CD14-positive monocyte (primary cell): ENCODE measurements around the gene SLC52A3. TPM values are rescaled to one million over a fixed set of nuclear protein-coding genes. Genes with fewer than 3 reads are reported as not detected.

Experiments used
- DNase-seq, 3 donors: peaks; one replicate each; pipeline ENCODE4 v3.0.0-alpha.2; 2011 to 2022
- H2AFZ ChIP-seq: 2 replicates; pipeline ENCODE4 v1.6.0; 2012; ENCODE audit warnings: mild to moderate bottlenecking, low read depth, low read length, inconsistent platforms; ENCODE audit not compliant: insufficient read depth, poor library complexity, severe bottlenecking
- H3K27ac ChIP-seq, 2 donors: 1 replicate in 1 of 2; 2 replicates in 1 of 2; pipeline ENCODE4 v1.5.1; 2012 to 2013; ENCODE audit warnings: low read length in 2 of 2, control low read depth in 1 of 2, inconsistent platforms in 1 of 2, low read depth in 1 of 2, mild to moderate bottlenecking in 1 of 2
- H3K27me3 ChIP-seq, 2 donors: one replicate each; pipeline versions ENCODE4 v1.6.0 to v1.6.1; 2011 to 2013; ENCODE audit warnings: low read length in 2 of 2; ENCODE audit not compliant: control insufficient read depth in 2 of 2, insufficient read depth in 2 of 2
- H3K36me3 ChIP-seq, 2 donors: replicated peaks in 1 of 2; 1 replicate in 1 of 2; 2 replicates in 1 of 2; pipeline versions ENCODE4 v1.5.1 to v1.6.1; 2012 to 2013; ENCODE audit warnings: low read length in 2 of 2, control low read depth in 1 of 2, inconsistent platforms in 1 of 2, mild to moderate bottlenecking in 1 of 2; ENCODE audit not compliant: insufficient read depth in 2 of 2, control insufficient read depth in 1 of 2
- H3K4me1 ChIP-seq, 2 donors: 1 replicate in 1 of 2; 2 replicates in 1 of 2; pipeline versions ENCODE4 v1.5.1 to v1.6.1; 2012 to 2013; ENCODE audit warnings: low read length in 2 of 2, control low read depth in 1 of 2, inconsistent platforms in 1 of 2, mild to moderate bottlenecking in 1 of 2, moderate library complexity in 1 of 2; ENCODE audit not compliant: insufficient read depth in 2 of 2, control insufficient read depth in 1 of 2
- H3K4me2 ChIP-seq: replicated peaks from 2 replicates; pipeline ENCODE3; 2012; ENCODE audit warnings: low read length, moderate library complexity, mild to moderate bottlenecking; ENCODE audit not compliant: poor library complexity, severe bottlenecking; ENCODE audit errors: extremely low read depth
- H3K4me3 ChIP-seq, 3 experiments: fragments of 200-600 bp in 1 of 3; sonication (generic) in 1 of 3; replicated peaks in 1 of 3; 1 replicate in 2 of 3; 2 replicates in 1 of 3; pipeline ENCODE4 v1.5.1; 2011 to 2013; ENCODE audit warnings: low read length in 3 of 3, mild to moderate bottlenecking in 3 of 3, control low read depth in 2 of 3, low read depth in 2 of 3, inconsistent platforms in 1 of 3, moderate library complexity in 1 of 3
- H3K79me2 ChIP-seq: 2 replicates; pipeline ENCODE4 v1.6.0; 2012; ENCODE audit warnings: mild to moderate bottlenecking, control low read depth, inconsistent platforms, low read length, moderate library complexity; ENCODE audit not compliant: insufficient read depth
- H3K9ac ChIP-seq: 2 replicates; pipeline ENCODE4 v1.6.0; 2017; ENCODE audit warnings: low read length, mild to moderate bottlenecking; ENCODE audit not compliant: insufficient read depth, poor library complexity, severe bottlenecking
- H3K9me3 ChIP-seq, 2 donors: replicated peaks in 1 of 2; 1 replicate in 1 of 2; 2 replicates in 1 of 2; pipeline versions ENCODE4 v1.5.1 to v1.6.1; 2012 to 2013; ENCODE audit warnings: low read length in 2 of 2, control low read depth in 1 of 2; ENCODE audit not compliant: control insufficient read depth in 1 of 2, insufficient read depth in 1 of 2
- H4K20me1 ChIP-seq: 2 replicates; pipeline ENCODE4 v1.6.0; 2012; ENCODE audit warnings: mild to moderate bottlenecking, low read length, control low read depth, moderate library complexity; ENCODE audit not compliant: insufficient read depth
- H3K27ac Mint-ChIP-seq, 7 donors: one replicate each; pipeline ENCODE4 v1.8.0; 2020; ENCODE audit warnings: mild to moderate bottlenecking in 7 of 7, mixed read lengths in 7 of 7, moderate library complexity in 6 of 7, inconsistent platforms in 2 of 7
- H3K27me3 Mint-ChIP-seq, 3 donors: one replicate each; pipeline ENCODE4 v1.8.0; 2021 to 2022; ENCODE audit warnings: low read depth in 3 of 3, mild to moderate bottlenecking in 3 of 3, mixed read lengths in 3 of 3, moderate library complexity in 3 of 3, inconsistent platforms in 1 of 3
- H3K36me3 Mint-ChIP-seq, 2 donors: one replicate each; pipeline ENCODE4 v1.8.0; 2020; ENCODE audit warnings: mixed read lengths in 2 of 2, inconsistent platforms in 1 of 2, mild to moderate bottlenecking in 1 of 2
- H3K4me1 Mint-ChIP-seq: one replicate; pipeline ENCODE4 v1.8.0; 2020; ENCODE audit warnings: mild to moderate bottlenecking, mixed read lengths
- H3K4me3 Mint-ChIP-seq, 2 donors: one replicate each; pipeline ENCODE4 v1.8.0; 2020; ENCODE audit warnings: mild to moderate bottlenecking in 2 of 2, mixed read lengths in 2 of 2, moderate library complexity in 1 of 2
- H3K9me3 Mint-ChIP-seq, 7 donors: one replicate each; pipeline ENCODE4 v1.8.0; 2020 to 2022; ENCODE audit warnings: mixed read lengths in 7 of 7, mild to moderate bottlenecking in 6 of 7, moderate library complexity in 6 of 7, inconsistent platforms in 2 of 7
- CTCF ChIP-seq: fragments of 200-600 bp; IDR thresholded peaks from one replicate; pipeline ENCODE4 v1.8.0; 2022; ENCODE audit warnings: antibody characterized with exemption, mild to moderate bottlenecking
- WGBS: methylation state at CpG from one replicate; pipeline ENCODE4 v1.1.5; 2013; ENCODE audit warnings: missing lambda C conversion rate; ENCODE audit not compliant: insufficient coverage; 5-methylcytosine and 5-hydroxymethylcytosine counted together
- intact Hi-C, 2 donors: fragments of 100-400 bp; cut with micrococcal nuclease; formaldehyde crosslinking; loops; one replicate each; pipeline versions ENCODE4 v1.15.0 to v1.15.1; 2023
- polyA plus RNA-seq, 3 donors: library from polyadenylated mRNA; depleted of rRNA in 1 of 3; unstranded in 2 of 3; stranded (reverse) in 1 of 3; fragments of 300-500 nt in 2 of 3; fragments of >200 nt in 1 of 3; fragmentation: Illumina TruSeq in 2 of 3; gene quantifications; 1 replicate in 2 of 3; 2 replicates in 1 of 3; pipeline ENCODE4 v1.2.3, GENCODE V29; 2012 to 2021

SLC52A3 gene
- polyA plus RNA-seq, 3 donors = not detected

GRCh38 chr20:771741-772464 lies 3.6 kb upstream of the SLC52A3 start:
- intact Hi-C loops = no loop called here
- Histone ChIP-seq H3K27ac (no peak overlapping the region), H3K79me2 (no peaks in the 10 kb centered on the region), H3K36me3 (no peaks in the 10 kb centered on the region), H2AFZ (no peak overlapping the region), H3K4me1 (no peaks in the 10 kb centered on the region), H3K4me3 (no peak overlapping the region), H3K27me3 (no peaks in the 10 kb centered on the region), H4K20me1 (no peaks in the 10 kb centered on the region), H3K9ac (no peak overlapping the region), H3K9me3 (no peaks in the 10 kb centered on the region), H3K4me2 (no peak overlapping the region)
- H3K27me3 Mint-ChIP-seq = peaks cover 5 to 22% (median 6%) of the 10 kb centered on the region in 3 donors
- H3K4me3 Mint-ChIP-seq = no peak overlapping the region
- 80% methylated on average over 4 of the region's 9 CpGs for WGBS
- no peaks in the 10 kb centered on the region for H3K4me1 Mint-ChIP-seq
- peaks cover 0 to 4% (median 3%) of the 10 kb centered on the region in 7 donors for H3K9me3 Mint-ChIP-seq
- no peak for TF ChIP-seq CTCF
- no peak overlapping the region for H3K27ac Mint-ChIP-seq
- H3K36me3 Mint-ChIP-seq = no peaks in the 10 kb centered on the region
- DNase-seq = no peak

DNA sequence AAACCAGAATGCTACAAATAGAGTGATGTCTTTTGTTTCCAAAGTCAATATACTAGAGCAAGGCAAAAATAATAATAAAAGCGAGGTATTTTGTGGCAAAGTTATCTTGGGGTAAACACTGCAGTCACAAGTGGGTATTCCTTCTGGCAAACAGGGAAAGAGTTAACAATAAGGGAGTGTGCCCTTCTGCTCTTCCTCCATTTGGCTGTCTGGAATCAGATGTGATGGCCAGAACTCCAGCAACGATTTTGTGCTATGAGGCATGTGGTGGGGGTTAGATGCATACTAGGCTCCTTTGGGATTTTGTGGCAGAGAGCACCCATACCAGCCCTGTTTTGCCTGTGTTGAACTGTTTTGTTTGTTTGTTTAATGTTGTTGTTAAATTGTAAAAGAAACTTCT lies 2.4 kb upstream of the SLC52A3 start:
- no peaks in the 10 kb centered on the region for H3K27me3 ChIP-seq
- H3K9ac ChIP-seq = no peak overlapping the region
- Mint-ChIP-seq H3K4me1 (no peaks in the 10 kb centered on the region), H3K36me3 (no peaks in the 10 kb centered on the region), H3K9me3 (peaks cover 0 to 4% (median 3%) of the 10 kb centered on the region in 7 donors), H3K4me3 (peak overlapping the region in 1 of 2 donors; percentile 3), H3K27me3 (peaks cover 5 to 20% (median 6%) of the 10 kb centered on the region in 3 donors), H3K27ac (no peak overlapping the region)
- no peaks in the 10 kb centered on the region for H4K20me1 ChIP-seq
- H3K27ac ChIP-seq = no peak overlapping the region
- H3K4me3 ChIP-seq = no peak overlapping the region
- no peaks in the 10 kb centered on the region for H3K9me3 ChIP-seq
- TF ChIP-seq CTCF = no peak
- WGBS = 100% methylated on average over 2 of the region's 2 CpGs
- no peak for DNase-seq
- no peak overlapping the region for H3K4me2 ChIP-seq
- H2AFZ ChIP-seq = peak overlapping the region; percentile 61
- no peaks in the 10 kb centered on the region for H3K79me2 ChIP-seq
- H3K36me3 ChIP-seq = no peaks in the 10 kb centered on the region
- intact Hi-C loops = no loop called here
- no peaks in the 10 kb centered on the region for H3K4me1 ChIP-seq
